ENCODE measurements around the gene TTN.

TTN gene

DNA sequence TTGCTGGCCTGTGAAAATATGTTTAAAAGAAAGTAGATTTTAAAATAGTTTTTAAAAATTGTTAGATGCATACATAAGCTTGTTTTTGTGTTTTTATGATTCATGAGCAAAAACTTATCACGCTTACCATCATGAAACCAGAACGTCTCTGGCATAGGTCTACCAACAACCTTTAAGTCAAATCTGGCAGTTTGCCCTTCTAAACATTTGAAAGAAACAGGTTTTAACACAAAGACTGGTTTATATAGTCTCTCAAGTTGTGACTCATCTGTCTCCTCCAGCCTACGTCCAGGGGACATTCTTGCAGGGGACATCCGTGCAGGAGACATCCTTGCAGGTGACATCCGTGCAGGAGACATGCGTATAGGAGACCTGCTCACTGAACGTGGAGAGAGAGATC, 29.6 kb downstream of the TTN start:
- no peaks in the 10 kb centered on the region for H3K4me1 ChIP-seq (ENCODE audit: control insufficient read depth, insufficient read depth, low read length)
- H3K9me3 ChIP-seq (ENCODE audit: control insufficient read depth, insufficient read depth, low read length) = no peaks in the 10 kb centered on the region
- peaks cover 7% of the 10 kb centered on the region; the same call in 1 of the 2 replicates for H3K36me3 ChIP-seq (ENCODE audit: control insufficient read depth, insufficient read depth, low read length)
- H3K27ac ChIP-seq (ENCODE audit: low read depth, low read length) = no peak overlapping the region
- H3K9ac ChIP-seq (ENCODE audit: low read depth, low read length) = no peak overlapping the region
- no peaks in the 10 kb centered on the region for H3K27me3 ChIP-seq (ENCODE audit: control insufficient read depth, insufficient read depth, low read length)
- no peak overlapping the region for H3K4me3 ChIP-seq (ENCODE audit: low read depth, low read length)

DNA sequence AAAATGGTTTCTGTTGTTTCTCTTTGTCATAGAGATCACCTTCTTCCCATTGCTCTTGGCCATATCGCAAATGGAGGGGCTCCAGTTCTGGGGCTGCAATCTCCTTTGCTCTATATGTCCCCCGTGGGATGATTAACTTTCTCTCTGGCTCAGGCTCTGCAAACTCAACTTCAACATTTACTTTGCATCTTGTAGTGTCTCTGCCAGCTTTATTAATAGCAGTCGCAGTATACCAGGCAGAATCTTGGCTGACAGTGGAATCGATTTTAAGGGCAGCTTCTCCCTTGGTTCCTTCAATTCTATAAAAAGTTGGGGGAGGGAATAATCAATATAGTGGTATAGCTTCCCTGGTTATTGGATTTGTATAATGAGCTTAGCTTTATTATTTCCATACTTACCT, 30.5 kb downstream of the TTN start:
- Histone ChIP-seq H3K4me3 (ENCODE audit: low read depth, low read length) (no peak overlapping the region), H3K4me1 (ENCODE audit: control insufficient read depth, insufficient read depth, low read length) (no peaks in the 10 kb centered on the region), H3K27me3 (ENCODE audit: control insufficient read depth, insufficient read depth, low read length) (no peaks in the 10 kb centered on the region), H3K36me3 (ENCODE audit: control insufficient read depth, insufficient read depth, low read length) (peaks cover 6% of the 10 kb centered on the region; the same call in 1 of the 2 replicates), H3K9me3 (ENCODE audit: control insufficient read depth, insufficient read depth, low read length) (no peaks in the 10 kb centered on the region), H3K9ac (ENCODE audit: low read depth, low read length) (no peak overlapping the region), H3K27ac (ENCODE audit: low read depth, low read length) (no peak overlapping the region)

DNA sequence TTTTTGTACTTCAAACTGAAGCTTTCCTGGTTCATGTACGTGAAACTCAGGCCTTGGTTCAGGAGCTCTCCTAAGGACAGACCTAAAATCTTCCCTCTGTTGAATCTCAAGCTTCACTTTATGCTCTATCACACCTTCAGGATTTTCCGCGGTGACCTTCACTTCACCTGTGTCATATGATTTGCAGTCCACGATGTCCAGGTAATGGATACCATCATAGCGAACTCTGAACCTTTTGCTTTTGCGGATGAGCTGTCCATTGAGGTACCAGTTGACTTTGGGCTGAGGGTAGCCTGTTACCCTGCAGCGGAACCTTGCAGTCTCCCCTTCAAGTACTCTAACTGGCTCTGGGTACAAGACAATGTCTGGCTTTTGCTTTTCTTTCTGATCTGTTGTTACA, 31.2 kb downstream of the TTN start:
- Histone ChIP-seq H3K36me3 (ENCODE audit: control insufficient read depth, insufficient read depth, low read length) (peaks cover 6% of the 10 kb centered on the region; the same call in 1 of the 2 replicates), H3K9me3 (ENCODE audit: control insufficient read depth, insufficient read depth, low read length) (no peaks in the 10 kb centered on the region), H3K27ac (ENCODE audit: low read depth, low read length) (no peak overlapping the region), H3K4me1 (ENCODE audit: control insufficient read depth, insufficient read depth, low read length) (no peaks in the 10 kb centered on the region), H3K9ac (ENCODE audit: low read depth, low read length) (no peak overlapping the region), H3K27me3 (ENCODE audit: control insufficient read depth, insufficient read depth, low read length) (no peaks in the 10 kb centered on the region), H3K4me3 (ENCODE audit: low read depth, low read length) (no peak overlapping the region)

DNA sequence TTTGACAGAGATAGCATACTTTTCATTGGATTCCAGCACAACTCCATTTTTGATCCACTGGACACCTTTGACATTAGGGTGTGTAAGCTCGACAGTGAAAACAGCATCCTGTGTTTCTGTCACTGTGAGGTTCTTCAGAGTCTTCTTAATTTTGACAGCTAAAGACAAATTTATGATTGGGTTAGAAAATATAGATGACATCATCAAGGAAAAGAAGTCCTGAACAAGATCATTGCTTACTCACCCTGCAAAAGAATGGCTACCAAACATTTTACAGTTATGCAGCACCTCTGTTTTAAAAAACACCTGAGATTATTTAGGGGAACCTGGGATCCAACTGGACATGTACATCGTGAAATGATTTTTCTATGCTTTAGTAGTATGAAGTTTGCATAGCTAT, 36.7 kb downstream of the TTN start:
- peaks cover 9% of the 10 kb centered on the region for H3K36me3 ChIP-seq (ENCODE audit: control insufficient read depth, insufficient read depth, low read length)
- no peaks in the 10 kb centered on the region for H3K4me1 ChIP-seq (ENCODE audit: control insufficient read depth, insufficient read depth, low read length)
- no peaks in the 10 kb centered on the region for H3K9me3 ChIP-seq (ENCODE audit: control insufficient read depth, insufficient read depth, low read length)
- no peak overlapping the region for H3K9ac ChIP-seq (ENCODE audit: low read depth, low read length)
- no peaks in the 10 kb centered on the region for H3K27me3 ChIP-seq (ENCODE audit: control insufficient read depth, insufficient read depth, low read length)
- no peak overlapping the region for H3K4me3 ChIP-seq (ENCODE audit: low read depth, low read length)
- H3K27ac ChIP-seq (ENCODE audit: low read depth, low read length) = no peak overlapping the region

DNA sequence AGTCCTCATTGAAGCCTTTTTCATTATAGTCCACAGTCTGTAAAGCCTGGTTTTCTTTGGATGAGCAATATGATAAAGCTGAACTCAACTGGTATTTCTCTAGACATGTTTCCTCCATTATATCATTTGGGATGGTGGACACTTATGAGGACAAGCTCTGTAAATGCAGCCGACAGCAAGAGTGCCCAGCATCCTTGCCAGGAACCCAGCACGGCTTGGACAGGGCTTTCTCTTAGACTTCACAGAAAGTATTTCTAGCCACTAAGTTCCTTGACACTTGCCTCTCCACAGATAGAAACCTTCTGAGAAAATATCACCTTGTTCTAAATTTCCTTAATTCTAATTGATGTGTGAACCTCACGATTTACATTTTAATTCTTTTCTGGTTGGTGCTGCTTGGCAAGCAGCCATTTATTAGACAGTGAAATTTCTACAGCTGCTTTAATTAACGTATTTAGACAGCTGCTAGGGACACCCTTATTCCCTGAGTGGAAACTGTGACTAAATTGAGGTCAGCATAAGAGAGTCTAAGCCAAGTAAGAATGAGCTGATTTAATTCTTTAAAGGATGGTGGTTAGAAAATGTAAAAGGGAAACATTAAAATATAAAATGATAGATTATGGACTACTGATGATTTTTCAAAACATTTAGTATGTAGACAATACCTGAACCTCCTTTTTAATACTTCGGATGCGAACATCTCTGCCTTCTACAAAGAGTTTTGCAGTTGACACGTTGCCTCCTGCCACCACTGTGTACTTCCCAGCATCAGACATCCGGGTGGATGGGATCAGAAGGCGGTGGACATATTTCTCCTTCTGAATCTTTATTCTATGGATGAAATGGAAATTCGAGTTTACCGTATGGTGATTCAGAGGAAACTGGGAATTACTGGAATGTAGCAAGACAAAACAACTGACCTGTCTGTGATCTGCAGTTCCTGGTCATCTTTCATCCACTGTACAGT, 39.8 kb downstream of the TTN start:
- Histone ChIP-seq H3K9ac (ENCODE audit: low read depth, low read length) (no peak overlapping the region), H3K4me1 (ENCODE audit: control insufficient read depth, insufficient read depth, low read length) (no peaks in the 10 kb centered on the region), H3K27ac (ENCODE audit: low read depth, low read length) (no peak overlapping the region), H3K27me3 (ENCODE audit: control insufficient read depth, insufficient read depth, low read length) (no peaks in the 10 kb centered on the region), H3K36me3 (ENCODE audit: control insufficient read depth, insufficient read depth, low read length) (peaks cover 3% of the 10 kb centered on the region; the same call in 1 of the 2 replicates), H3K9me3 (ENCODE audit: control insufficient read depth, insufficient read depth, low read length) (no peaks in the 10 kb centered on the region), H3K4me3 (ENCODE audit: low read depth, low read length) (no peak overlapping the region)

DNA sequence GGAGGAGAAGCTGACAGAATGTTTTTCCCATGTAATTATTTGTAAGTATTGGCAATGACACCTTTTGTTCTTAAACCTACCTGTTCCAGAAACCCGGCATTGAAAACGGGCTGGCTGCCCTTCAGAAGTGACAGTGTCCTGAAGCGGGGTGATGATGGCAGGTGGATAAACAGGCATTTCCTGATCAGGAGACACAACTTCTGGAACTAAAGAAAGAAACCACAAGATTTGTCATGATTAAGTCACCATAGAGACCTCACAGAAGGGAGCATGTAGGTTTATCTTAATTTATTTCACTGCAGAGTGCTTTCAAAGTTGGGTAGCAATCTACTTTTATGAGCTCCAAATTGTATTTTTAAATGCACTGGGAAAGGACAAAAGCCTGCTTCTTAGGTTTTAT, 43.1 kb downstream of the TTN start:
- H3K36me3 ChIP-seq (ENCODE audit: control insufficient read depth, insufficient read depth, low read length) = peaks cover 3% of the 10 kb centered on the region; the same call in 1 of the 2 replicates
- no peaks in the 10 kb centered on the region for H3K9me3 ChIP-seq (ENCODE audit: control insufficient read depth, insufficient read depth, low read length)
- H3K4me1 ChIP-seq (ENCODE audit: control insufficient read depth, insufficient read depth, low read length) = no peaks in the 10 kb centered on the region
- H3K27ac ChIP-seq (ENCODE audit: low read depth, low read length) = no peak overlapping the region
- no peak overlapping the region for H3K9ac ChIP-seq (ENCODE audit: low read depth, low read length)
- H3K4me3 ChIP-seq (ENCODE audit: low read depth, low read length) = no peak overlapping the region
- H3K27me3 ChIP-seq (ENCODE audit: control insufficient read depth, insufficient read depth, low read length) = no peaks in the 10 kb centered on the region

DNA sequence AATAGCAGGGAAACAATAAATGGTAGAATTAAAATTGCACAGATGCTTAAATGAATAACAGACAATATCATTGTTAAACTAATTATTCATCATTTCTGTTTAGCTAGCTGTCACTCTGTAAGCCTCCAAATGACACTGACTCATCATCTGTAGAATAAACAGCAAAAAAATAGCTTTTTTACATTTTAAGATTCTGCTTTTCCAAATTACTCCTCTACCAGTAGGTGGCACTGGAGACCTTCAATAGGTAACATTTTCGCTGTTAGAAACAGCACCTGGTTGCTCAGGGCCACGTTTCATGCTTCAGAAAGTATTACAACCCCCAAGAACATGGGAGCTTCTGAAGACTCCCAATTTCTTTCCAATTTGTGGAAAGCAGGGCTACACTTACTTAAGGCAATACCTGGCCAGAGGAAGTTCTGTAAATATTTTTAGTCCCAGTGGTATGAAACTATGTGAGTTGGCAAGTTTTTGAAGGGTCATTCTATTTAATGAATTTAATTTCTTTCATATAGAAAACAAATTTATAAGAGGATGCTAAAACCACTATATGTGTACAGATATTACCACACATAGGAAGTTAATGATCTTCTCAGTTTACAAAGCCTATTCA, 45.4 kb downstream of the TTN start:
- no peak overlapping the region for H3K4me3 ChIP-seq (ENCODE audit: low read depth, low read length)
- no peaks in the 10 kb centered on the region for H3K9me3 ChIP-seq (ENCODE audit: control insufficient read depth, insufficient read depth, low read length)
- no peak overlapping the region for H3K27ac ChIP-seq (ENCODE audit: low read depth, low read length)
- H3K4me1 ChIP-seq (ENCODE audit: control insufficient read depth, insufficient read depth, low read length) = no peaks in the 10 kb centered on the region
- no peak overlapping the region for H3K9ac ChIP-seq (ENCODE audit: low read depth, low read length)
- no peaks in the 10 kb centered on the region for H3K36me3 ChIP-seq (ENCODE audit: control insufficient read depth, insufficient read depth, low read length)
- no peaks in the 10 kb centered on the region for H3K27me3 ChIP-seq (ENCODE audit: control insufficient read depth, insufficient read depth, low read length)

DNA sequence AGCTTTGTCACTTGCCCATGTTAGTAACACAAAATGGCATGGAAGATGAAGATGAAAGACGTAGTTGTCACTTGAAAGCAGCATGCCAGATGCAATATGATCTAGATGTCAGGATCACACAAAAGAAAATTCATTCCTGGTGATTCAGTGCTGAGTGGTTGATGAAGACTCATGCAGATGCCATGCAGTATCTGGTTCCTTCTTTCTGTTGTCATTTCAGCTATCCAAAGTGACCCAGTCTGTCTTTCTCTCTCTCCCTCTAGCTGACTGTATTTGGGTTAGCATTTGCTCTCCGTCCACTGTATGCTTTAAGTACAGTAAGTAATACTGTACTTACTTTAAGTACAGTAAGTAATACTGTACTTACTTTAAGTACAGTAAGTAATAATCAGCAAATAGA, 50.4 kb downstream of the TTN start:
- Histone ChIP-seq H3K4me1 (ENCODE audit: control insufficient read depth, insufficient read depth, low read length) (no peaks in the 10 kb centered on the region), H3K4me3 (ENCODE audit: low read depth, low read length) (no peak overlapping the region), H3K27ac (ENCODE audit: low read depth, low read length) (no peak overlapping the region), H3K9me3 (ENCODE audit: control insufficient read depth, insufficient read depth, low read length) (no peaks in the 10 kb centered on the region), H3K9ac (ENCODE audit: low read depth, low read length) (no peak overlapping the region), H3K36me3 (ENCODE audit: control insufficient read depth, insufficient read depth, low read length) (no peaks in the 10 kb centered on the region), H3K27me3 (ENCODE audit: control insufficient read depth, insufficient read depth, low read length) (no peaks in the 10 kb centered on the region)

DNA sequence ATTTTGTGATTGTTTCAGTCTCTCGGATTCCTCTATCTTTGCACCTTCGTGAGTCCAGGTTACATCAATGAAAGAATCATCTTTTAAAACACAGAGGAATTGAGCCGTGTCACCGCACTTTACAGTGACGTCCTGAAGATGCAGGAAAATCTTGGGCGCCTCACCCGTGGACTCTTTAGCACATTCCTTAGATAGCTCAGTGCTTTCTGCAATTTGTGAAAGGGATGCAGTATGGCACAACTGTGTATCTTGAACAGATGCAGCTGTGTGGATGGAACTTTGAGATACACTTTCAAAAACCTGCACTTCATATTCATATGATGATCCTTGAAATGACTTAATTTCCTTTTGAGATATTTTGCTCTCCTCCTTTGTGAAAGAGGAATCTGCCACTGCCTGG, 50.9 kb downstream of the TTN start:
- Histone ChIP-seq H3K4me1 (ENCODE audit: control insufficient read depth, insufficient read depth, low read length) (no peaks in the 10 kb centered on the region), H3K27me3 (ENCODE audit: control insufficient read depth, insufficient read depth, low read length) (no peaks in the 10 kb centered on the region), H3K9me3 (ENCODE audit: control insufficient read depth, insufficient read depth, low read length) (no peaks in the 10 kb centered on the region), H3K9ac (ENCODE audit: low read depth, low read length) (no peak overlapping the region), H3K4me3 (ENCODE audit: low read depth, low read length) (no peak overlapping the region), H3K27ac (ENCODE audit: low read depth, low read length) (no peak overlapping the region), H3K36me3 (ENCODE audit: control insufficient read depth, insufficient read depth, low read length) (no peaks in the 10 kb centered on the region)

DNA sequence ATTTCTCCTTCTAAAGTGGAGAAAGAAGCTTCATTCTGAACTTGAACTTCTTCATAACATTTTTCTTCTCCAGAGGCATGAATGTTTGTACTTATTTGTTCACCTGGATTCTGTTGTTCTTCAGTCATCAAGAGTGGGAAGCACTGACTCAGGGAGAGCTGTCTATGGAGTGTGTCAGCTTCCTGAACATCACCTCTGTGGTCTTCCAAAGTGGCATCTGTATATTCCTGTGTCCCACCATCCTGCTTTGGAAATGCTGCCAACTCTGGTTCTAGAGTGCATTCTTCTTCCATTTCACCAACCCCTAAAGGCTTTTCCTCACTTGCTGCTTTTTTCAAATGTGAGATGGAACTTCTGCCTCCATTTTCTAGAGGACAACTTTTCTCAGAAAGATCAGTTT, 59.5 kb downstream of the TTN start:
- H3K4me3 ChIP-seq (ENCODE audit: low read depth, low read length) = no peak overlapping the region
- no peak overlapping the region for H3K27ac ChIP-seq (ENCODE audit: low read depth, low read length)
- no peaks in the 10 kb centered on the region for H3K27me3 ChIP-seq (ENCODE audit: control insufficient read depth, insufficient read depth, low read length)
- H3K36me3 ChIP-seq (ENCODE audit: control insufficient read depth, insufficient read depth, low read length) = no peaks in the 10 kb centered on the region
- no peak overlapping the region for H3K9ac ChIP-seq (ENCODE audit: low read depth, low read length)
- H3K4me1 ChIP-seq (ENCODE audit: control insufficient read depth, insufficient read depth, low read length) = no peaks in the 10 kb centered on the region
- no peaks in the 10 kb centered on the region for H3K9me3 ChIP-seq (ENCODE audit: control insufficient read depth, insufficient read depth, low read length)

DNA sequence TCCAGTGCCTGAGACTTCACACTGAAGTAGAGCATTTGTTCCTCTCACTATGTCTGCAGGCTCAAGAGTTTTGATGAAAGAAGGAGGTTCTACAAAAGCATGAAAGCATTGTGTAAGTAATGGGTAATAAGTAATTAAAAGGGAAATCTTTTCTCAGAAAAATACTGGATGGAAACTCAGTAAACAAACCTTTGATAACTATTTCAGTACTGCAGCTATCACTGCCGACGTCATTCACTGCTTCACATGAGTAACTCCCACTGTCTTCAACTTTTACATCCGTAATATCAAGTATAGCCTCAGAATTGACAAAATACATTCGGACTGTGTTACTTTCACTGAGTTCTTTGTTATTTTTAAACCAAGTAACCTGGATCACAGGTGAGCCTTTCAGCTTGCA, 72.7 kb downstream of the TTN start:
- H3K4me3 ChIP-seq (ENCODE audit: low read depth, low read length) = no peak overlapping the region
- no peak overlapping the region for H3K9ac ChIP-seq (ENCODE audit: low read depth, low read length)
- no peaks in the 10 kb centered on the region for H3K4me1 ChIP-seq (ENCODE audit: control insufficient read depth, insufficient read depth, low read length)
- no peaks in the 10 kb centered on the region for H3K27me3 ChIP-seq (ENCODE audit: control insufficient read depth, insufficient read depth, low read length)
- H3K36me3 ChIP-seq (ENCODE audit: control insufficient read depth, insufficient read depth, low read length) = no peaks in the 10 kb centered on the region
- no peak overlapping the region for H3K27ac ChIP-seq (ENCODE audit: low read depth, low read length)
- H3K9me3 ChIP-seq (ENCODE audit: control insufficient read depth, insufficient read depth, low read length) = no peaks in the 10 kb centered on the region
